Activated CD8-positive, alpha-beta T cell treated with anti-CD3 and anti-CD28 coated beads for 36 hours (primary cell): ENCODE data around the gene NECTIN1. TPM values are rescaled to one million over a fixed set of nuclear protein-coding genes. Genes with fewer than 3 reads are reported as not detected.

ENCODE experiments used
- ATAC-seq: fragments of 200-7000 bp; cut with Tn5 transposase; one replicate; pipeline ENCODE4 v1.10.0; 2021; ENCODE audit warnings: mild to moderate bottlenecking, moderate library complexity
- CTCF ChIA-PET: fragments of 350-600 bp; sonication (Branson Sonifier 250); formaldehyde crosslinking; loops from one replicate; lab custom pipeline; 2021; ENCODE audit warnings: antibody characterized with exemption; lab: Charles Lee
- POLR2A ChIA-PET: fragments of 350-600 bp; sonication (Branson Sonifier 250); formaldehyde crosslinking; loops from one replicate; lab custom pipeline; 2021; ENCODE audit warnings: antibody characterized with exemption; lab: Charles Lee
- DNase-seq: peaks from one replicate; pipeline ENCODE4 v3.0.0-alpha.2; 2020
- H3K27ac Mint-ChIP-seq: one replicate; pipeline ENCODE4 v1.8.0; 2021; ENCODE audit warnings: mild to moderate bottlenecking, mixed read lengths
- H3K27me3 Mint-ChIP-seq: one replicate; pipeline ENCODE4 v1.8.0; 2021; ENCODE audit warnings: mixed read lengths
- H3K36me3 Mint-ChIP-seq: one replicate; pipeline ENCODE4 v1.8.0; 2021; ENCODE audit warnings: low read depth, mixed read lengths
- H3K4me1 Mint-ChIP-seq: one replicate; pipeline ENCODE4 v1.8.0; 2021; ENCODE audit warnings: low read depth, mixed read lengths
- H3K4me3 Mint-ChIP-seq: one replicate; pipeline ENCODE4 v1.8.0; 2021; ENCODE audit warnings: mild to moderate bottlenecking, moderate library complexity, mixed read lengths
- H3K9me3 Mint-ChIP-seq: one replicate; pipeline ENCODE4 v1.8.0; 2021; ENCODE audit warnings: mixed read lengths
- intact Hi-C: fragments of 100-400 bp; cut with micrococcal nuclease; formaldehyde crosslinking; loops from one replicate; pipeline ENCODE4 v1.10.0; 2022
- total RNA-seq, 2 experiments: library from RNA; stranded (reverse); gene quantifications; one replicate each; pipeline ENCODE4 v1.2.3, GENCODE V29; 2021
- TF ChIP-seq, protein P1 (sequence below): fragments of 200-600 bp; IDR thresholded peaks from one replicate; pipeline ENCODE4 v1.8.0; 2022; ENCODE audit warnings: antibody characterized with exemption, mild to moderate bottlenecking

The NECTIN1 gene
- total RNA-seq, 2 experiments from 2014 or later = 2.6 to 3.8 TPM

DNA sequence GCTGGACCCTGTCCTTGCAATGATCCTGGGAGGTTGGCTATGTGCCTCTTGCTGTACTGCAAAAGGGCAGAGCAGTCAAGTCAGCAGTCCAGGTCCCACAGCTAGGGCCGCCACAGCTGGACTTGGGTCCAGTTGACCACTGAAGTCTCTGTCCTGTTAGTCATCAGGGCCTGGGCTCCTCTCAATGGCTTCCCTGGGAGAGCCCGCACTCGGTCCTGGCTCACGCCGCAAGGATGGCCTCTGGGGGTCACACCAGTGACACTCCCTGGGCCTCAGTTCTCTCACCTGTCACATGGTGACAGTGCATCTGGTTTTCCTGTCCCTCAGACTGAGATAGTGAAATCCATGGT is 85.1 kb downstream of the NECTIN1 start:
- H3K36me3 Mint-ChIP-seq = no peaks in the 10 kb centered on the region
- ChIA-PET CTCF (interaction anchor here (1.0 kb wide), 1 partner anchor 11 kb away, joined by 3 read pairs; no protein-coding TSS in a partner anchor), POLR2A (no interaction called here)
- H3K4me1 Mint-ChIP-seq = no peaks in the 10 kb centered on the region
- no peaks in the 10 kb centered on the region for H3K9me3 Mint-ChIP-seq
- H3K4me3 Mint-ChIP-seq = no peak overlapping the region
- no peak overlapping the region for H3K27ac Mint-ChIP-seq
- ATAC-seq (no peak), DNase-seq (no peak)
- TF ChIP-seq, protein P1, sequence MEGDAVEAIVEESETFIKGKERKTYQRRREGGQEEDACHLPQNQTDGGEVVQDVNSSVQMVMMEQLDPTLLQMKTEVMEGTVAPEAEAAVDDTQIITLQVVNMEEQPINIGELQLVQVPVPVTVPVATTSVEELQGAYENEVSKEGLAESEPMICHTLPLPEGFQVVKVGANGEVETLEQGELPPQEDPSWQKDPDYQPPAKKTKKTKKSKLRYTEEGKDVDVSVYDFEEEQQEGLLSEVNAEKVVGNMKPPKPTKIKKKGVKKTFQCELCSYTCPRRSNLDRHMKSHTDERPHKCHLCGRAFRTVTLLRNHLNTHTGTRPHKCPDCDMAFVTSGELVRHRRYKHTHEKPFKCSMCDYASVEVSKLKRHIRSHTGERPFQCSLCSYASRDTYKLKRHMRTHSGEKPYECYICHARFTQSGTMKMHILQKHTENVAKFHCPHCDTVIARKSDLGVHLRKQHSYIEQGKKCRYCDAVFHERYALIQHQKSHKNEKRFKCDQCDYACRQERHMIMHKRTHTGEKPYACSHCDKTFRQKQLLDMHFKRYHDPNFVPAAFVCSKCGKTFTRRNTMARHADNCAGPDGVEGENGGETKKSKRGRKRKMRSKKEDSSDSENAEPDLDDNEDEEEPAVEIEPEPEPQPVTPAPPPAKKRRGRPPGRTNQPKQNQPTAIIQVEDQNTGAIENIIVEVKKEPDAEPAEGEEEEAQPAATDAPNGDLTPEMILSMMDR = no peak
- no peaks in the 10 kb centered on the region for H3K27me3 Mint-ChIP-seq
- intact Hi-C loops = no loop called here

GRCh38 chr11:119643212-119643875 is 85.7 kb downstream of the NECTIN1 start:
- ChIA-PET POLR2A (no interaction called here), CTCF (interaction anchor here (1.0 kb wide), 1 partner anchor 10 kb away, joined by 3 read pairs; no protein-coding TSS in a partner anchor)
- no peaks in the 10 kb centered on the region for H3K4me1 Mint-ChIP-seq
- no peaks in the 10 kb centered on the region for H3K9me3 Mint-ChIP-seq
- TF ChIP-seq, protein P1 = no peak
- intact Hi-C loops = no loop called here
- H3K27me3 Mint-ChIP-seq = no peaks in the 10 kb centered on the region
- ATAC-seq = no peak
- no peaks in the 10 kb centered on the region for H3K36me3 Mint-ChIP-seq
- H3K27ac Mint-ChIP-seq = no peak overlapping the region
- H3K4me3 Mint-ChIP-seq = no peak overlapping the region
- no peak for DNase-seq

GRCh38 chr11:119641983-119642745 is 86.8 kb downstream of the NECTIN1 start:
- H3K36me3 Mint-ChIP-seq = no peaks in the 10 kb centered on the region
- no peak overlapping the region for H3K27ac Mint-ChIP-seq
- H3K27me3 Mint-ChIP-seq = no peaks in the 10 kb centered on the region
- no peak overlapping the region for H3K4me3 Mint-ChIP-seq
- intact Hi-C loops = no loop called here
- CTCF ChIA-PET = interaction anchor here (0.6 to 2.5 kb wide), 9 partner anchors 11 to 1703 kb away, joined by 3 to 10 read pairs (median 3); partner anchors contain the start of gene NECTIN1
- ATAC-seq (peak; percentile 42), DNase-seq (peak; percentile 20)
- H3K9me3 Mint-ChIP-seq = no peaks in the 10 kb centered on the region
- POLR2A ChIA-PET = no interaction called here
- H3K4me1 Mint-ChIP-seq = no peaks in the 10 kb centered on the region
- TF ChIP-seq, protein P1 = peak; percentile 71

DNA sequence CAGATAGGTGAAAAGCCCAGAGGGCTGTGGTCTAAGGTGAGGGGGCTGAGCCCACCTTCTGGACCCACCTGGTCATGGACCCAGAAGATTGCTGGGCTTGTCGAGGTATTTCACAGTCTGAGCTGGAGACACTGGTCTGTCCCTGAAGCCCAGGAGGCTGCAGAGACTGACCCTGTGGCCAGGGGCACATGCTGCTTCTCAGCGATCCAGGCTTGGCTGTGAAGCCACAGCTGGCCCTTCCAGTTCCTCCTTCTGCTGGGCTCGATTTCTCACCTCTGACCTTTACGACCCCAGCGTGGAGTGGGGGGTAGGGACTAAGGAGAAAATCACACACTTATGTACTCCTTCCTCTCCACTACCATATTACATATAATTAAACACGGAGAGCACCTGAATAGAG is 88.5 kb downstream of the NECTIN1 start:
- Mint-ChIP-seq H3K4me1 (no peaks in the 10 kb centered on the region), H3K9me3 (no peaks in the 10 kb centered on the region), H3K27me3 (no peaks in the 10 kb centered on the region), H3K4me3 (no peak overlapping the region), H3K36me3 (no peaks in the 10 kb centered on the region), H3K27ac (no peak overlapping the region)
- DNase-seq (no peak), ATAC-seq (no peak)
- ChIA-PET CTCF (interaction anchor here (2.5 kb wide), 1 partner anchor 10 kb away, joined by 10 read pairs; no protein-coding TSS in a partner anchor), POLR2A (no interaction called here)
- TF ChIP-seq, protein P1 = no peak
- intact Hi-C loops = no loop called here
